ENCODE data around the gene MPV17L2. TPM values are rescaled to one million over a fixed set of nuclear protein-coding genes. Genes with fewer than 3 reads are reported as not detected.

Gene MPV17L2
- total RNA-seq, 1 donor from 2014 or later = 68.6 TPM

- DNase-seq (ENCODE audit: low read depth) = no peak
Observed at GRCh38 chr19:18214779-18215433, 21.9 kb downstream of the MPV17L2 start.

GRCh38 chr19:18216789-18217188 is 23.8 kb downstream of the MPV17L2 start:
- DNase-seq (ENCODE audit: low read depth) = no peak

DNA sequence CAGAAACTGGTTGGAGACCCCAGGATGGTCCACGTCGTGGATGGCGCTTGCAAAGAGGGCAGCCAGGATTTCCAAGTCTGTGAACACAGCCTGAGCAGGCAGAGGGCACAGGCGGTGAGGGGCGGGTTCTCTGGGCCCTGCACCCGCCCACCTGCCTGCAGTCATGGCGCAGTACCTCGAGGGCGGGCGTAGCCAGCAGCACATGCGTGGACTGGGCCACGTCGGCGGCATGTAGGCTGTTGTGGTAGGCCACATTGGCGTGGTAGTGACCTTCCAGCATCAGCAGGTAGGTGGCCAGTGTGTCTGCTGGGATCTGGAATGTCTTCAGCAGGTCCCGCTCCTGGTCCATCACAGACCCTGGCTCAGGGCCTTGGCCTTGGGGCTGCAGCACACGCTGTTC is 25.1 kb downstream of the MPV17L2 start:
- no peak for DNase-seq (ENCODE audit: low read depth)

DNA sequence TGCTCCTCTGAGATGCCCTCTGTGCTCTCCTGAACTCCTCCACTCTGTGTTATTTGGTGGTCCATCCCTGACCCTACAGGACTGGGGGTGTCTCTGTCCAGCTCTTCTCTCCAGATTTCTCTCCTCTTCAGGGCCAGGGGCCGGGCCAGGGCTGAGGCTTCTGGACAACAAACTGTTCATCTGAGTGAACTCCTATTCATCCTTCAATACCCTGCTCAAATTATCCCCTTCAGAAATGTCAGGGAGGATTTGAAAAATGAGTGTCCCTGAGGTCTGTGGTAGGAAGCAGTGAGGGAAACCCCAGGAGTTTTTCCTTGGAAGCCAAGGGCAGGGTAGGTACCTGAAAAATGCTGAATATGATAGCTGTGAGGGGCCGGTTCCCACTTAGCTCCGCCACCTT is 25.6 kb downstream of the MPV17L2 start:
- DNase-seq (ENCODE audit: low read depth) = no peak

DNA sequence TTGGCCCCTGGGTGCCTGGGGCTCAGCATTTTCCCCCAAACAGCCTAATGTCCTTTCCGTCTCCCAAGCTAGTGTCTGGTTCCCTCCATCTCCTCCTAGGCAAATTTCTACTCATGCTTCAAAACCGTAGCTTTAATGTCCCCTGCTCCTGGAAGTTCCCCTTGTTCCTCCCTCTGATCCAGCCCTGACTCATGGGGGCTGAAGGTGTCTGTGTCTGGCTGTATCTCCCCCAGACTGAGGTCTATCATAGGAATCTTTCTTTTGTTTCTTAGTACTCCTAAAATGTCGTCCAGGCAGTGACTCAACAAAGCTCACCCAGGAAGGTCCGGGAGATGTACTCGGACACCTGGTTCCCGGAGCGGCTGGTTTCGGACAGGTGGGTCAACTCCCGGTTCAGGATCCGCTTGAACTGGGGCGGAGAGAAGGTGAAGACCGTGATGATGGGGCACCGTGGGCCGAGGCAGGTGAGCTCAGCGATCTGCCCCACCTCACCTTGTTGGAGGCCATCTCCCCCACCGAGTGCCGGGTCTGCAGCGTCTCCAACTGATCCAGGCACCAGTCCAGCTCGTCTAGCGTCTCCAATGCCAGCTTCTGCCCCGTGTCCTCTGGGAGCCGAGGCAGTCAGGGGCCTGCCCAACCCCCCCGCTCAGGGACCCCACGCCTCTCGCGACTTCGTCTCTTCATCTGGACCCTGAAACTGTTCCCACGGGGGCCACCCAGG is 27.1 kb downstream of the MPV17L2 start:
- DNase-seq (ENCODE audit: low read depth) = no peak

- DNase-seq (ENCODE audit: low read depth) = no peak
Observed at GRCh38 chr19:18220632-18221275, 27.7 kb downstream of the MPV17L2 start.

- no peak for DNase-seq (ENCODE audit: low read depth)
Observed at GRCh38 chr19:18221815-18222725, 29.1 kb downstream of the MPV17L2 start.

DNA sequence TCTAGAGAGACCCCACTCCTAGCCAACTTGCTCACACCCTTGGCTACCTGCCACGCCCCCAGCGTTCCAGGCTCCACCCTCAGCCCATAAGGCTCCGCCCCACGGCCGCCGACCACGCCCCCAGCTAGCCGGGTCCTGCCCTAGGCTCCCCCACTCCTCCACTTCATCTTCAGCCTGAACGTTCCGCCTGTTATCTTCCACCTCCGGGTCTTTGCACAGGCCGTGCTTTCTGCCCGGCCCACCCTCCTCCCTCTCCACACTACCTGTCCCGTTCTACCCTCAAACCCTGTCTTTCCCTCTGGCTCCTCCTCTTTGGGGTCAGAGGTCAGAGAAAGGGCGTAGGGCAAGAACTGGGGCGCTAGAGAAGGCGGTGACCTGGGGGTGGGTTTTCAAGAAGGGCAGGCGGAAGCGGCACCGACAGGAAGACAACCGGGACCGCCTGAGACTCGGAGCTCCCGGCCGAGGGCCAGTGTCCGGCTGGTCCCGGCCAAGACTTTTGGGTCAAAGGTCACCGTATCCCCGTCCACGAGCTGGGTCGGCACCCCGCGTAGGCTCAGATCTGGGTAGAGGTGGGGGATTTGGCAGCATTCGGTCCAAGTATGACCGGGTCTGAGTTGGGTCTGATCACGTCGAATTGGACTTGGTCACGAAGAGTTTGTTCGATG is 31.0 kb downstream of the MPV17L2 start:
- no peak for DNase-seq (ENCODE audit: low read depth)

DNA sequence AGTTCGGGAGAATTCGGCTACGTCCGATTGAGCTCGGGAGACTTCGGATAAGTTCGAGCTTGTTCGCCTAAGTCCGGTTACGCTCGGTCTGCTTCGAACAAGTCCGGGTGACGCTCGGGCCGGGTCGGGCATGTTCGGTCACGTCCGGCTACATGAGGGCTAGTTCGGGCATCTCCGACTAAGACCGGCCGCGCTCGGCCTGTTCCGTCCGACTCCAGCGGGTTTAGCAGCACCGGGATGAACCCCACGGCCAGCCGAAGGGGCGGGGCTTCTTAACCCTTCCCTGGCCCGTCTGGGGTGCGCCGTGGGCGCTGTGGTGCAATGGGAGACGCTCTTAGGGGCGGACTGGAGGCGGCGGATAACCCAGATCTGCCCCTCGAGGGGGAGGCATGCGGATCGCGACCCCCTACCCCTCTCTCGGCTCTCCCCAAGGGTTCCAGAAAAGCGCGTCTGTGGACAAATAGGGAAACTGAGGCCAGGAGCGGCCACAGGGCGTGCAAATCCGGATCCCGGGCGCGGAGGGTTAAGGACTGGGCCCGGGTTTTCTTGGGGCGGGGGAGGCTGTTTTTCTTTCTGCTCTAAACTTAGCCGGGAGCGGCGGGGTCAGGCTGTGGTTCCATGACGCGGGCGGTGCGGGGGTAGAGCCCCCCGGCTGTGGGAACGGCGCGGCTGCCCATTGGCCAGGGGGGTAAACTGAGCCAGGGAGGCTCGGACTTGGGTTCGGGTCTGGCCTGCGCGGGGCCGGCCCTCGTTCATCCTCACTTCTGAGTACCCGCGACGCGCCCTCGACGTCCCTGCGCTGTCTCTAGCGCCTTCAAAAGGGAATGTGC is 31.7 kb downstream of the MPV17L2 start:
- DNase-seq (ENCODE audit: low read depth) = peak; percentile 97

DNA sequence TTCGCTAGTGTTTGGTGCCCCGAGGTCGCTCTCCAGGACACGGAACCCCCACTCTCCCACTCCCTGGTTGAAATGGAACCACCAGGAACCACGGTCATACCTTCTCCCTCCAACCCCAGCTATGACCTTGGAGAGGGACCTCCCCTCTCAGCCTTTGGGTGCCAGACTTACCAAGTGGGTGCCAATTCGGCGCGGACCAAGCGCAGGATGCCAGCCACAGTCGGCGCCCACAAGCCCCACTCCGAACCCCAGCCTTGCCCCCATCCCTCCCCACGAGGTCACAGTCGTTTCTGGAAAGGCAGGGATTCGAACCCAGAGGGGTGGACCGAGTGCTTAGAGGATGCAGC is 32.3 kb downstream of the MPV17L2 start:
- no peak for DNase-seq (ENCODE audit: low read depth)

- DNase-seq (ENCODE audit: low read depth) = no peak
Observed at GRCh38 chr19:18225702-18226468, 32.9 kb downstream of the MPV17L2 start, which contains the start of gene PDE4C. Gene PDE4C, minus strand, starts transcription at chr19:18226438. Its CDS starts 23 bp downstream, at chr19:18226415.

- no peak for DNase-seq (ENCODE audit: low read depth)
Observed at GRCh38 chr19:18226956-18227780, 34.1 kb downstream of the MPV17L2 start.

- peak; percentile 50 for DNase-seq (ENCODE audit: low read depth)
Observed at GRCh38 chr19:18227781-18228271, 34.8 kb downstream of the MPV17L2 start.

DNA sequence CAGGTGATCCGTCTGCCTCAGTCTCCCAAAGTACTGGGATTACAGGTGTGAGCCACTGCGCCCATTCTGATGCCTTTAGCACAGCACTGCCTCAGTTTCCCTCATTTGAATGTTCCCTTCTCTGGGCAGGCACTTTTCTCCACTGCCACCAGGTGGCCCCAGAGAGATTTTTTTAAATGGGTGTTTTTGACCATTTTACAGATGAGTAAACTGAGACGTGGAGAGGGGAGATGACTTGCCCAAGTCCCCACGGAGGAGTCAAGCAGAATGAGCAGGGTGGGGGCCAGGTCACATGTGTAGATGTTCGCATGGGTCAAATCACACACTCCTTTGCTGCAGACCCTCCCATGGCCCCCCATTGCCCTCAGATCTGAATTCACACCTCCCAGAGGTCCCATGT is 36.5 kb downstream of the MPV17L2 start:
- DNase-seq (ENCODE audit: low read depth) = no peak

GRCh38 chr19:18229915-18230314 is 36.9 kb downstream of the MPV17L2 start:
- DNase-seq (ENCODE audit: low read depth) = no peak

- no peak for DNase-seq (ENCODE audit: low read depth)
Observed at GRCh38 chr19:18230941-18231734, 38.1 kb downstream of the MPV17L2 start.

GRCh38 chr19:18231775-18232174 is 38.8 kb downstream of the MPV17L2 start:
- no peak for DNase-seq (ENCODE audit: low read depth)
